Body of pancreas (tissue), 4 donors: Measurements from ENCODE around the gene FBXL7. TPM values are rescaled to one million over a fixed set of nuclear protein-coding genes. Genes with fewer than 3 reads are reported as not detected.
A peak's percentile ranks its signal among the peaks of the same experiment; 100 is the strongest.

Experiments
- ATAC-seq: fragments of 150-250 bp; one replicate; pipeline ENCODE4 v1.9.1; 2016
- DNase-seq, 4 donors: peaks; one replicate each; pipeline ENCODE4 v3.0.0-alpha.2; 2019
- H3K27ac ChIP-seq, 4 donors: fragments of 200-600 bp; sonication (generic); 1 replicate in 3 of 4; 2 replicates in 1 of 4; pipeline versions ENCODE4 v1.5.1 to v1.6.1; 2016 to 2019; ENCODE audit warnings: mild to moderate bottlenecking in 1 of 4, mixed read lengths in 1 of 4, moderate library complexity in 1 of 4
- H3K27me3 ChIP-seq, 2 donors: fragments of 200-600 bp; sonication (generic); one replicate each; pipeline ENCODE4 v1.6.0; 2016; ENCODE audit warnings: mild to moderate bottlenecking in 1 of 2
- H3K36me3 ChIP-seq, 2 donors: fragments of 200-600 bp; sonication (generic); replicated peaks in 1 of 2; 2 replicates each; pipeline ENCODE4 v1.5.1; 2016; ENCODE audit warnings: low read depth in 2 of 2; ENCODE audit not compliant: insufficient read depth in 1 of 2
- H3K4me1 ChIP-seq: fragments of 200-600 bp; sonication (generic); one replicate; pipeline ENCODE4 v1.6.0; 2016
- H3K4me3 ChIP-seq, 2 donors: fragments of 200-600 bp; sonication (generic); 1 replicate in 1 of 2; 2 replicates in 1 of 2; pipeline ENCODE4 v1.5.1; 2016 to 2019
- H3K9me3 ChIP-seq, 3 donors: fragments of 200-600 bp; sonication (generic); 1 replicate in 2 of 3; 2 replicates in 1 of 3; pipeline ENCODE4 v1.5.1; 2016
- POLR2A ChIP-seq, 3 donors: fragments of 450-650 bp; IDR thresholded peaks; one replicate each; pipeline ENCODE4 v1.6.1; 2016; ENCODE audit warnings: antibody characterized with exemption in 3 of 3, mild to moderate bottlenecking in 2 of 3
- WGBS, 2 donors: methylation state at CpG; one replicate each; pipeline ENCODE4 v1.1.5; 2017; 5-methylcytosine and 5-hydroxymethylcytosine counted together
- intact Hi-C: fragments of 100-400 bp; cut with DNase I; formaldehyde crosslinking; loops from one replicate; pipeline ENCODE4 v1.15.1; 2023
- total RNA-seq, 2 donors: library from RNA; depleted of rRNA; stranded (reverse); fragments of >200 nt; gene quantifications; one replicate each; pipeline ENCODE4 v1.1.0, GENCODE V29; 2016
- TF ChIP-seq, protein P1 (sequence below), 7 experiments: fragments of 450-650 bp in 4 of 7; fragments of 200-600 bp in 3 of 7; sonication (generic) in 3 of 7; IDR thresholded peaks; one replicate each; pipeline ENCODE4 v1.5.1; 2016 to 2019; ENCODE audit warnings: antibody characterized with exemption in 7 of 7

The FBXL7 gene
- total RNA-seq, 2 donors from 2014 or later = 3.1 to 4.0 TPM

DNA sequence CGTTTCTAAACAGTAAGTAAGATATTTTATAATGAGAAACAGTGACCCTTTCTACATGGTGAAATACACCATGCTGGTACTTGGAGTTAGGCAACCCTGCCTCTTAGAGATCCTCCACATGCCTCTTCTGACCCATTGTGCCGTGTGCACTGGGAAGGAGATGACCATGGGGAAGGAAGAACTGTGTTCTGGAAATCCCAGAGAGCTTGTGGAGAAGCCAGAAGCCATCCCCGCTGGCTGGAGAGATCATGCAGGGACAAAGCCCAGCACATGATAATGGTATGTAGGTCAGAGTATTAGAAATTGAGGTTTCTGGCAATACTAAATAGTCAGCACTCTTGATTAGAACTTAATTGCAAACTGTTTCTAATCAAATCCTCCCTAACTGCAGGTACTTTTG is 307.3 kb downstream of the FBXL7 start:
- WGBS, 2 donors = 40 to 64% methylated on average over 3 of the region's 3 CpGs
- ATAC-seq (no peak), DNase-seq (peak in 1 of 4 donors; percentile 36)
- intact Hi-C loops = no loop called here
- Histone ChIP-seq H3K9me3 (no peaks in the 10 kb centered on the region), H3K4me3 (no peak overlapping the region), H3K4me1 (no peaks in the 10 kb centered on the region), H3K36me3 (no peaks in the 10 kb centered on the region), H3K27me3 (no peaks in the 10 kb centered on the region), H3K27ac (no peak overlapping the region)
- no peak for TF ChIP-seq POLR2A (IDR thresholded peaks at IDR 0.05)
- TF ChIP-seq, protein P1, sequence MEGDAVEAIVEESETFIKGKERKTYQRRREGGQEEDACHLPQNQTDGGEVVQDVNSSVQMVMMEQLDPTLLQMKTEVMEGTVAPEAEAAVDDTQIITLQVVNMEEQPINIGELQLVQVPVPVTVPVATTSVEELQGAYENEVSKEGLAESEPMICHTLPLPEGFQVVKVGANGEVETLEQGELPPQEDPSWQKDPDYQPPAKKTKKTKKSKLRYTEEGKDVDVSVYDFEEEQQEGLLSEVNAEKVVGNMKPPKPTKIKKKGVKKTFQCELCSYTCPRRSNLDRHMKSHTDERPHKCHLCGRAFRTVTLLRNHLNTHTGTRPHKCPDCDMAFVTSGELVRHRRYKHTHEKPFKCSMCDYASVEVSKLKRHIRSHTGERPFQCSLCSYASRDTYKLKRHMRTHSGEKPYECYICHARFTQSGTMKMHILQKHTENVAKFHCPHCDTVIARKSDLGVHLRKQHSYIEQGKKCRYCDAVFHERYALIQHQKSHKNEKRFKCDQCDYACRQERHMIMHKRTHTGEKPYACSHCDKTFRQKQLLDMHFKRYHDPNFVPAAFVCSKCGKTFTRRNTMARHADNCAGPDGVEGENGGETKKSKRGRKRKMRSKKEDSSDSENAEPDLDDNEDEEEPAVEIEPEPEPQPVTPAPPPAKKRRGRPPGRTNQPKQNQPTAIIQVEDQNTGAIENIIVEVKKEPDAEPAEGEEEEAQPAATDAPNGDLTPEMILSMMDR (IDR thresholded peaks at IDR 0.05) = no peak

DNA sequence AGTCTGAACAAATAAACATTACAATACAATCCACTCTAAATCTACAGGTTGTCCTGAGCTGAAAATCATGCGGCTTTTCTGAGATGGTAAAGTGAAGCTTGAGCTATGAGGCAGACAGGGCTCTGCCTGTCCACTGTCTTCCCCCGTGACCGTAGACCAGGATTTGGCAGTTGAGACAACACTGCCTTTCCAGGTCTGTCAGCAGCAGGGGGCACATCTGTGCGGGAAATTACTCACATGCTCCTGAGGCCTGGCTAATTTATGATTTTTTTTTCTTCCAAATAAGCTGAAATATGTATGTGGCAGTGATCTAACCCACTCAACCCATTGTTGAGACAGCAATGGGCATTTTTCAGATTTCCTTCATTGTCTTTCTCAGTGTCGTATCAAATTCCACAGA is 307.9 kb downstream of the FBXL7 start:
- Histone ChIP-seq H3K27me3 (no peaks in the 10 kb centered on the region), H3K9me3 (no peaks in the 10 kb centered on the region), H3K4me1 (no peaks in the 10 kb centered on the region), H3K36me3 (no peaks in the 10 kb centered on the region), H3K4me3 (no peak overlapping the region), H3K27ac (no peak overlapping the region)
- ATAC-seq (no peak), DNase-seq (peak in 1 of 4 donors; percentile 5)
- WGBS, 2 donors = 49 to 64% methylated on average over 5 of the region's 5 CpGs
- TF ChIP-seq POLR2A (IDR thresholded peaks at IDR 0.05) = no peak
- TF ChIP-seq, protein P1 (IDR thresholded peaks at IDR 0.05) = no peak
- intact Hi-C loops = no loop called here

DNA sequence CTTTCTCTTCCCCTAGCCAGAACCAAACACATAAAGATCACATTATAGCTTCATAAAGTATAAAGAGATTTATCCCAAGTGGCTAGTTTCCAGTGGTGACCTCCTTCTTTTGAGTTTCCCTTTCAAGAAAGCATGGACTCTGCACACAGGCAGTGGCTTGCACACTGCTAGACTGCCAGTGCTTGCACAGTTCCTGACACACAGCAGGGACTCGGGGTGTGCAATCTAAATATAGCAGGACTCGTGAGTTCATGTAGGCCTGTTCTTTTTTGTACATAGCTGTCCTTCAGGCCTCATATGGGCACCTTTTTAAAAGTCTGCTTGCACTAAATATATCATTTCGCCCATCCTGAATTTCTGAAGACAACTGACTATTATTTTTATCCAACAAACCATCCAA is 308.6 kb downstream of the FBXL7 start:
- no peak overlapping the region for H3K27ac ChIP-seq

DNA sequence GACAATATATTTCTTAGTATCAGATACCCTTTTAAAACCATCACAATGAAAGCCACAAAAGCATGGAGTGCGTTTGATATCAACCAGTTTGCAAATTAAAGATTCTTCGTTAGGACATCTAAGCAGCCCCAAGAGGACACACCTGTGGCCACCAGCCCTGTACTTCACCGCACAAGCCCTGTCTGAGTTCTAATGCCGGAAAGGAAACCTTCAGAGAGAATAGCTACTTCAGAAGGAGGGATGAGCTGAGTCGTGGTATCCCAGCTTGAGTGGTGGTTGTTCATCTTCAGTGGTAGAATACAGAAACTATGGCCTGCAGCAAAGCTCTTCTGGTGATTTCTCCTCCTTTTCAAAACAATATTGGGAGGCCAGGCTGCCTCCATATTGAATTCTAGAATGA is 319.6 kb downstream of the FBXL7 start:
- Histone ChIP-seq H3K4me3 (no peak overlapping the region), H3K4me1 (no peaks in the 10 kb centered on the region), H3K27ac (no peak overlapping the region), H3K36me3 (no peaks in the 10 kb centered on the region), H3K27me3 (no peaks in the 10 kb centered on the region), H3K9me3 (peaks cover 0 to 5% (median 0%) of the 10 kb centered on the region in 3 donors)
- TF ChIP-seq POLR2A (IDR thresholded peaks at IDR 0.05) = no peak
- TF ChIP-seq, protein P1 (IDR thresholded peaks at IDR 0.05) = no peak
- intact Hi-C loops = no loop called here
- no peak for ATAC-seq
- DNase-seq = no peak
- WGBS, 2 donors = 75 to 85% methylated on average over 5 of the region's 5 CpGs

More for the DNA sequence above, 308.6 kb downstream of the FBXL7 start:
- H3K4me1 ChIP-seq = no peaks in the 10 kb centered on the region
- no peak overlapping the region for H3K4me3 ChIP-seq
- H3K36me3 ChIP-seq = no peaks in the 10 kb centered on the region
- no peaks in the 10 kb centered on the region for H3K27me3 ChIP-seq
- ATAC-seq = no peak
- WGBS, 2 donors = 51 to 52% methylated on average over 3 of the region's 3 CpGs
- DNase-seq = no peak
- no peak for TF ChIP-seq POLR2A (IDR thresholded peaks at IDR 0.05)
- TF ChIP-seq, protein P1 (IDR thresholded peaks at IDR 0.05) = no peak
- H3K9me3 ChIP-seq = no peaks in the 10 kb centered on the region
- intact Hi-C loops = no loop called here

DNA sequence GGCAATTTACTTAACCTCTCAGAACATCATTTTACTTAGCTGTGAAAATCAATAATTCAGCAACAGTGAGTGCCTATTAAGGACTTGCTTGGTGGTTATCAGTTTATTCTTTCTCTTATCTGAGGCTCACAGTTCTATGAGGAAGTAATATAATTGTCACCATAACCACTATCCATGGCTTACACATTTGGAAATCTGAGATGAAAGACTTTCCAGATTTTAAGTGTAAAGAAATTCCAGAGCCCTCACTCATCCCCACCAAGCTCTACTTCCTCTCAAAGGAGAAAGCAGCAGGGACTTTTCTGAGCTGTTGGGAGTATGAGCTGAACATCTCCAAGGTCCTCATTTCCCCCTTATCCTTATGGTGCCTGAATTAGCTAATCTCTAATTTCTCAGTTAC is 321.5 kb downstream of the FBXL7 start:
- ATAC-seq (no peak), DNase-seq (no peak)
- Histone ChIP-seq H3K9me3 (peaks cover 0 to 5% (median 0%) of the 10 kb centered on the region in 3 donors), H3K27ac (no peak overlapping the region), H3K4me1 (no peaks in the 10 kb centered on the region), H3K27me3 (no peaks in the 10 kb centered on the region), H3K4me3 (no peak overlapping the region), H3K36me3 (no peaks in the 10 kb centered on the region)
- TF ChIP-seq POLR2A (IDR thresholded peaks at IDR 0.05) = no peak
- TF ChIP-seq, protein P1 (IDR thresholded peaks at IDR 0.05) = no peak
- intact Hi-C loops = no loop called here
